Heart left ventricle (tissue), 16 donors: Measurements from ENCODE around the gene KRTAP4-6. TPM values are rescaled to one million over a fixed set of nuclear protein-coding genes. Genes with fewer than 3 reads are reported as not detected.

Experiments used
- ATAC-seq, 4 donors: fragments of 200-7000 bp; cut with Tn5 transposase; one replicate each; pipeline ENCODE4 v1.9.1; 2020 to 2022; ENCODE audit warnings: moderate library complexity in 4 of 4, mild to moderate bottlenecking in 3 of 4, moderate number of reproducible peaks in 1 of 4
- DNase-seq, 5 donors: peaks; one replicate each; pipeline ENCODE4 v3.0.0-alpha.2; 2020
- H3K27ac ChIP-seq, 12 donors: fragments of 200-600 bp; sonication (generic) in 4 of 12; one replicate each; pipeline versions ENCODE4 v1.5.0 to v1.8.0; 2016 to 2022; ENCODE audit warnings: mild to moderate bottlenecking in 2 of 12
- H3K27me3 ChIP-seq, 9 donors: fragments of 200-600 bp; sonication (generic) in 2 of 9; one replicate each; pipeline versions ENCODE4 v1.5.1 to v1.8.0; 2016 to 2022; ENCODE audit warnings: mild to moderate bottlenecking in 3 of 9
- H3K36me3 ChIP-seq, 9 donors: fragments of 200-600 bp; sonication (generic) in 2 of 9; one replicate each; pipeline versions ENCODE4 v1.5.0 to v1.8.0; 2018 to 2022; ENCODE audit warnings: mild to moderate bottlenecking in 2 of 9
- H3K4me1 ChIP-seq, 12 donors: fragments of 200-600 bp; sonication (generic) in 4 of 12; one replicate each; pipeline versions ENCODE4 v1.5.0 to v1.8.0; 2016 to 2022; ENCODE audit warnings: mild to moderate bottlenecking in 3 of 12
- H3K4me3 ChIP-seq, 12 donors: fragments of 200-600 bp; sonication (generic) in 4 of 12; one replicate each; pipeline versions ENCODE4 v1.5.0 to v1.8.0; 2017 to 2022; ENCODE audit warnings: mild to moderate bottlenecking in 9 of 12, moderate library complexity in 4 of 12
- H3K9me3 ChIP-seq, 12 donors: fragments of 200-600 bp; sonication (generic) in 4 of 12; one replicate each; pipeline versions ENCODE4 v1.5.0 to v1.8.0; 2016 to 2022; ENCODE audit warnings: mild to moderate bottlenecking in 1 of 12
- CTCF ChIP-seq, 12 donors: fragments of 200-600 bp; sonication (generic) in 4 of 12; IDR thresholded peaks; one replicate each; pipeline versions ENCODE4 v1.5.0 to v1.8.0; 2018 to 2022; ENCODE audit warnings: antibody characterized with exemption in 12 of 12, mild to moderate bottlenecking in 5 of 12
- POLR2A ChIP-seq, 2 donors: fragments of 450-650 bp; IDR thresholded peaks; one replicate each; pipeline ENCODE4 v1.6.1; 2017; ENCODE audit warnings: antibody characterized with exemption in 2 of 2, mild to moderate bottlenecking in 2 of 2, moderate library complexity in 2 of 2
- WGBS, 4 donors: extraction: QIAGEN DNeasy Blood & Tissue Kit in 2 of 4; methylation state at CpG; one replicate each; pipeline versions ENCODE4 v1.1.5 to v1.1.7; 2013 to 2018; 5-methylcytosine and 5-hydroxymethylcytosine counted together
- intact Hi-C, 10 donors: fragments of 100-400 bp; cut with DNase I; formaldehyde crosslinking; loops; one replicate each; pipeline versions ENCODE4 v1.11.1 to v1.14.2; 2022
- polyA plus RNA-seq, 2 donors: library from polyadenylated mRNA; stranded (reverse); fragments of 200-250 nt; gene quantifications; one replicate each; pipeline ENCODE4 v1.2.3, GENCODE V29; 2013
- total RNA-seq, 9 donors: library from RNA; depleted of rRNA in 2 of 9; stranded (reverse); fragments of >200 nt in 2 of 9; fragmentation: NEBNext Ultra II Directional in 3 of 9; extraction: Animal tissue kit (Norgen Biotek cat#: 25700) in 3 of 9; gene quantifications; one replicate each; pipeline versions ENCODE4 v1.1.0 to v1.2.4, GENCODE V29; 2016 to 2023
- donor health status: ischemic (EF 13 %, LVEDD 7.1; RV severe dilation, severe dysfunction).
- donor health status: healthy with polysubstance abuse.
- donor health status: DM: no; HTN: yes; CAD: no.
- donor health status: DM: no; HTN: no; CAD: no.
- donor health status: ischemic (EF 25% LVEDD 6.9; RV normal size, moderate dysfunction).
- donor health status: ischemic (EF 25% LVEDD 5.7; RV mildly dilated, moderate dysfunction).
- donor health status: healthy.
- donor health status: DM: yes; HTN: yes; CAD: no.
- donor health status: ischemic (EF 35%, LVEDD 5.7; RV mildly dilated, moderate dysfunction).
- donor health status: nonischemic (EF 11% LVEDD 7.7; RV severe dilation, severe dysfunction).
- donor health status: DM: yes; HTN: yes; CAD: no.
- donor health status: PGD.
- donor health status: ischemic (EF 29% LVEDD 5.4; RV normal size, mild dysfunction).
- donor health status: nonischemic (EF 23%, LVEDD 6.1; RV moderate dilation, normal function).

The KRTAP4-6 gene
- total and polyA plus RNA-seq, 11 donors = not detected

GRCh38 chr17:41184480-41184961 is 44.2 kb upstream of the KRTAP4-6 start, which contains the start of gene KRTAP4-1:
Gene KRTAP4-1, minus strand, starts transcription at chr17:41184911. Its CDS starts 57 bp downstream, at chr17:41184854.
- Histone ChIP-seq H3K4me3 (no peak within 1 kb of the TSS), H3K27ac (no peak within 1 kb of the TSS), H3K27me3 (peaks cover 0 to 20% (median 0%) of the 10 kb centered on the region in 9 donors), H3K36me3 (no peaks in the 10 kb centered on the region), H3K4me1 (no peaks in the 10 kb centered on the region), H3K9me3 (peaks cover 0 to 7% (median 0%) of the 10 kb centered on the region in 12 donors)
- DNase-seq = no peak
- TF ChIP-seq CTCF (IDR thresholded peaks at IDR 0.05) = no peak
- no peak for TF ChIP-seq POLR2A (IDR thresholded peaks at IDR 0.05)
- intact Hi-C loops = no loop called here
- 50 to 60% (median 51%) methylated on average over 9 of the region's 9 CpGs for WGBS, 4 donors
- no peak for ATAC-seq

GRCh38 chr17:41178843-41179616 is 38.7 kb upstream of the KRTAP4-6 start:
- Histone ChIP-seq H3K36me3 (no peaks in the 10 kb centered on the region), H3K27ac (no peak overlapping the region), H3K4me3 (no peak overlapping the region), H3K27me3 (peaks cover 0 to 17% (median 0%) of the 10 kb centered on the region in 9 donors), H3K4me1 (no peaks in the 10 kb centered on the region), H3K9me3 (no peaks in the 10 kb centered on the region)
- DNase-seq = no peak
- ATAC-seq = no peak
- no peak for TF ChIP-seq POLR2A (IDR thresholded peaks at IDR 0.05)
- no peak for TF ChIP-seq CTCF (IDR thresholded peaks at IDR 0.05)
- intact Hi-C loops = no loop called here
- 72 to 82% (median 78%) methylated on average over 1 of the region's 1 CpG for WGBS, 4 donors

DNA sequence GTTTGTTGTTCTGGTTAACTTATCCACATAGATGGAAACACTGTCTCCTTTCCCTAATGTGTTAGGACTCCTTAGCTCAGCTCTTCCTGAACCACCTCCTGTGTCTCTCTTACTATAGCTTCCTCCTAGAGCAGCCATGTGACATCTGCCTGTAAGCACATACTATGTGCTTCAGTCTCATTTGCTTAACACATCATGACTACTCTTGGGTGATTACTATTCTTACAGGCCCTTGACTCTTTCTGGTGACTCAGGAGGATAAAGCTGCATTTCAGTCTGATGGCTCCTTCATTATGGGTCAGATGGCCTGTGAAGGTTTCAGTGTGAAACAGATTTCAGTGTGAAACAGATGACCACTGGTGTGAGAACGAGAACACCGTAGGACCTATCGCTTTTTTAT is 38.0 kb upstream of the KRTAP4-6 start:
- Histone ChIP-seq H3K27me3 (peaks cover 0 to 11% (median 0%) of the 10 kb centered on the region in 9 donors), H3K27ac (no peak overlapping the region), H3K4me3 (no peak overlapping the region), H3K9me3 (no peaks in the 10 kb centered on the region), H3K4me1 (no peaks in the 10 kb centered on the region), H3K36me3 (no peaks in the 10 kb centered on the region)
- 83 to 95% (median 86%) methylated on average over 3 of the region's 3 CpGs for WGBS, 4 donors
- DNase-seq (no peak), ATAC-seq (no peak)
- no peak for TF ChIP-seq CTCF (IDR thresholded peaks at IDR 0.05)
- no peak for TF ChIP-seq POLR2A (IDR thresholded peaks at IDR 0.05)
- intact Hi-C loops = no loop called here

GRCh38 chr17:41177727-41178271 is 37.5 kb upstream of the KRTAP4-6 start, which contains the start of gene KRTAP4-2:
Gene KRTAP4-2, minus strand, starts transcription at chr17:41178221. Its CDS starts 57 bp downstream, at chr17:41178164.
- TF ChIP-seq CTCF (IDR thresholded peaks at IDR 0.05) (no peak), POLR2A (IDR thresholded peaks at IDR 0.05) (no peak)
- H3K27ac ChIP-seq = no peak within 1 kb of the TSS
- no peak within 1 kb of the TSS for H3K4me3 ChIP-seq
- ATAC-seq (no peak), DNase-seq (no peak)
- 81 to 89% (median 84%) methylated on average over 7 of the region's 7 CpGs for WGBS, 4 donors
- intact Hi-C loops = no loop called here
- H3K36me3 ChIP-seq = no peaks in the 10 kb centered on the region
- H3K4me1 ChIP-seq = no peaks in the 10 kb centered on the region
- no peaks in the 10 kb centered on the region for H3K9me3 ChIP-seq
- H3K27me3 ChIP-seq = peaks cover 0 to 10% (median 0%) of the 10 kb centered on the region in 9 donors
